Tibial nerve (tissue), 3 donors: Measurements from ENCODE around the gene HTR1D.

Source experiments
- CTCF ChIP-seq, 5 experiments: fragments of 200-600 bp in 3 of 5; fragments of 450-650 bp in 2 of 5; sonication (generic) in 3 of 5; IDR thresholded peaks; one replicate each; pipeline ENCODE4 v1.5.1; 2016 to 2019; ENCODE audit warnings: antibody characterized with exemption in 5 of 5, mild to moderate bottlenecking in 3 of 5, moderate library complexity in 2 of 5
- POLR2A ChIP-seq, 2 donors: fragments of 450-650 bp; IDR thresholded peaks; one replicate each; pipeline ENCODE4 v1.6.1; 2017; ENCODE audit warnings: antibody characterized with exemption in 2 of 2, mild to moderate bottlenecking in 2 of 2, moderate library complexity in 2 of 2

DNA sequence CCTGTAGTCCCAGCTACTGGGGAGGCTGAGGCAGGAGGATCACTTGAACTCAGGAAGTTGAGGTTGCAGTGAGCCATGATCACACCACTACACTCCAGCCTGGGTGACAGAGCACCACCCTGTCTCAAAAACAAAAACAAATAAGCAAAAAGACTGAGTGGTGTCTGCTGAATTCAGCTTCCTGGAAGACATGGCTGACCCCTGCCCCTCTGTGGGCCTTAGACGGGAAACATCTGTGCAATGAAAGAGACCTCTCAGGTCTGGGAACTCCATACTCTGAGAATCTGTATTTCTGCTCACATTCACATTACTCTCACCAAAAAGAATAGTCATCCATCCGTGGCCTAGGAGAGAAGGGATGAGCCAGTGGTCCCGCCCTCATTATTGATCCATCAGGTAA, 2.0 kb downstream of the HTR1D start:
- TF ChIP-seq POLR2A (IDR thresholded peaks at IDR 0.05) (no peak), CTCF (IDR thresholded peaks at IDR 0.05) (no peak)
